Measurements from ENCODE around the gene TUBGCP5.

Gene TUBGCP5

DNA sequence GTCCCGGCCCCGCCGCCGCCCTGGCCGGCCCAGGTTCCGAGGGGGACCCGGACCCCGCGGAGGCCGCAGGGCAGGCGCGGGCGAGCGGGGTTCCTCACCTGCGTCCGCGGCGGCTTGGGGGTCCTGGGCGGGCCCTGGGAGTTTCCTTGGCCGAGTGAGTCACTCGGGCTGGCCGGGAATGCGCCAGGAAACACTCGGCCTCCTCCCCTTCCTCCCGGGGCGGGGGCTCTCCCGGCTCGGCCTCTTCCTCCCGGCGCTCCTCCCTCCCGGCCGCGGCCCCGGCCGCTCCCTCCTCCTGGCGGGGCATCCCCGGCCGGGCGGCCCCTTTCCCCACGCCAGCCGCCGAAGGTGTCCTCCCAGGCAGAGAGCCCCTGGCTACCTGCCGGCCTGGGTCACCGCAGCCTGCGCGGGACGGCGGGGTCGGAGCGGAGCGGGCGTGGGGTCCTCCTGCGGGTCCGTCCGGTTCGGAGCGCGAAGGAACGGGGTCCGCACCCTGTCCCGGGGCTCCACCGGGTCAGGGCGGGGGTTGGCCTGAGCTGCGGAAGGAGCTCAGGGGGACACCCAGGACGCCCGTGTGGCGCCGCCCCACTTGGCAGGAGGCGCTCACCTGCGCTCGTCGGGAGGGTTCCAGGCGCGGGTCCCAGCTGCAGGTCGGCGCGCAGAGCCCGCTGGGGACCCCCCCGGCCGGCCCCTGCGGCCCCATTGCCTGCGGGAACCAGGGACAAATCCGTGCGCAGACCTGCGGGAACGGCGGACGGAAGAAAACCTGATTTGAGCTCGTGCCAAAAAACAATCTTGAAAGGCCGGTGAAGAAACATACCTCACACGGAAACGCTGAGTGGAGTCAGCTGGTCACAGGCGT, 58.9 kb downstream of the TUBGCP5 start, which contains the start of gene CYFIP1:
TSS of gene CYFIP1 (minus strand) at position 180 of the 862 bp plus-strand sequence. CDS start 33,083 bp downstream, outside the sequence.
- DNase-seq (ENCODE audit: low read depth, low spot score), result peak; percentile 34
- H3K27ac ChIP-seq, result peak within 1 kb of the TSS; percentile 87

DNA sequence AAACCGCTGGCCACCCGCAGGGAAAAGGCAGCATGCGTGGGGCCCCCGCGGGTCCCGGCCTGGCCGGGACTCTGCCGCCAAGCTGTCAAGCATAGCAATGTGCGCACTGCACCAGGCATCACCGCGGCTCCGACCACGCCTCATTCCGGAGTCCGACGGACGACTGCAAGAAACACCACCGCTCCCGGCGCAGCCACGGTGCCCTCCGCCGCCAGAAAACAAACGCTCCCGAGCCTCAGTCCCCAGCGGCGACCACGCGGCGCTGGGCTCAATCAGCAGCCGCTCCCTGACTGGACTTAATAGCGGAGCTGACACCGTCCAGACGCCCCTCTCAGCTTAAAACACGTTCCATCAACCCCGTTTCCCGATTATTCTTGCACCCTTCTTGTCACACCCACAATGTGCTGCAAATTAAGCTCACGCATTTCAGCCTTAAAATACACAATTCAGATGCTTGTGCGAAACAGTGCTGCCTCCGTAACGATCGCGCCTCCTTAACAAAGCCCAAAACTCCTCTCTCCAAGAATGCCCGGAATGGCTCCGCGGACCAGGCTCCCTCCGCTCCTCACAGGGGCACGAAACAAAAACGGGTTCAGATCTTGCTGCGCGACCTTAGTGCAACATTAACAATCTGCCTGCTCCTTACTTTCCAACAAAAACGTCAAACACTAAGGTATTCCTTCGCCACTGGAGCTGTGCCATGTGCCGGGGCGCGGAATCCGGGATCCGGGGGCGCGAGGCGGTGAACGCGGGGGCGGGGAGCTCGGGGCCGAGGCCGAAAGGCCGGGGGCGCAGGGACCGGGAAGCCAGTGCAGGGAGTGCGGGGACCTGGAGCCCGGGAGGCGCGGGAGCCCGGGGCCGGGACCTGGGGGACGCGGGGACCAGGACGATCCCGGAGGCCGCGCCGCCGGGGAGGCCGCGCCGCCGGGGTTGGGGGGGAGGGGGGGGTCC, 59.9 kb downstream of the TUBGCP5 start:
- DNase-seq (ENCODE audit: low read depth, low spot score), result no peak
- H3K27ac ChIP-seq, result peak overlapping the region; percentile 87

DNA sequence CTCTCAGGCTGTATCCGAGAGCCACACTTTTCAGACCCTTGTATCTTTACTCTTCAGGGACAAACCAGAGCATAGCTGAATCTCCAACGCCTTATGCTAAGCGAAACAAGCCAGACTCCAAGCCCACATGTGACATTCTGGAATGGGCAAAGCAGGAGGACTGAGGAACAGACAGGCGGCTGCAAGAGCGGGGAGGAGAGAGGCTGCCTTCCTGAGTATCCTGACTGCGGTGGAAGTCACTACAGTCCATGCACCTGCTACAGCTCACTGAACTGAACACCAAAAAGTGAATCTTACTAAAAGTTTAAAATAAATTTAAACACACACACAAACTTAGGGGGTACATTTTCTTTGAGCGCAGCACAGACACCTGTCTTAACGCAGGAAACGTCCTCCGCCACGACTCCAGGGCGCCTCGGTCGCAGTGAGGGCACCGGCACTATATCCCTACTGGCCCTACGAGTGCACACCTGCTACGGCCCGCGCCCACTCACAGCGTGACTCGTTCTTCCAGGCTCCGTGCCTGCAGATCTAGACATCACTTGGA, 60.6 kb downstream of the TUBGCP5 start:
- H3K27ac ChIP-seq, result peak overlapping the region; percentile 87
- DNase-seq (ENCODE audit: low read depth, low spot score), result no peak

DNA sequence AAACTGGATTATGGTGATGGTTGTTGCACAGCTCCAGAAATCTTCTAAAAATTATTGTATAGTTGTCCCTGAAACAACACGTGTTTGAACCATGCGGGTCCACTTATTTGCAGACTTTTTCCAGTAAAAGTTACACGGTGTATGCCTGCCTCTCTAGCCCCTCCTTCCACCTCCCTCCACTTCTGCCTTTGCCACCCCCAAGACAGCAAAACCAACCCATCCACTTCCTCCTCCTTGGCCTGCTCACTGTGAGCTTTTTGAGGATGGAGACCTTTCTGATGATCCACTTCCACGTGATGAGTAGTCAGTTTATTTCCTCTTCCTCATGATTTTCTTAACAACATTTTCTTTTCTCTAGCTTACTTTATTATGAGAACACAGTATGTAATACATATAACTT, 64.6 kb downstream of the TUBGCP5 start:
- no peak overlapping the region for H3K27ac ChIP-seq
- DNase-seq (ENCODE audit: low read depth, low spot score), result no peak

DNA sequence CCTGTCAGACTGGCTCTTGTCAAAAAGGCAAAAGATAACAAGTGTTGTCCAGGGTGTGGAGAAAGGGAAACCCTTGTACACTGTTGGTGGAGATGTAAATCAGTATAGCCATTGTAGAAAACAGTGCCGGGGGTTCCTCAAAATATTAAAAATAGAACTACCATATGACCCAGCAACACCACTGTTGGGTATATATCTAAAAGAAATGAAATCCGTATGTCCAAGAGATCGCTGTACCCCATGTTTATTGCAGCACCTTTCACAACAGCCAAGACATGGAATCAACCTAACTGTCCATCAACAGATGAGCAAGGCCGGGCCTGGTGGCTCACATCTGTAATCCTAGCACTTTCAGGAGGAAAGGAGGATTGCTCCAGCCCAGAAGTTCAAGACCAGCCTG, 65.4 kb downstream of the TUBGCP5 start:
- DNase-seq (ENCODE audit: low read depth, low spot score), result no peak
- no peak overlapping the region for H3K27ac ChIP-seq

DNA sequence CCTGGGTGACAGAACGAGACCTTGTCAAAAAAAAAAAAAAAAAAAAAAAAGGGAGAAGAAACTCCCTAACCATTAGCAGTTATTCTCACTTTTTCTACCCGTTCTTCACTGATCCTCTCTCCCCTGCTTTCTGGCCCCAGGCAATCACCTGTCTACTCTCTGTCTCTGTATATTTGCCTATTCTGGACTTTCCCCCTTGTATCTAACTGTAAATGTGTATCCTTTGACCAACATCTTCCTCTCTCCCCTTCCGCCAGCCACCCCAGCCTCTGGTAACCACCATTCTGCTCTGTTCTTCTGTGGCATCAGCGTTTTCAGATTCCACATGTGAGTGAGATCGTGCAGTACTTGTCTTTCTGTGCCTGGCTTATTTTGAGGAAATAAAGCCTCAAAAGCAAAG, 66.1 kb downstream of the TUBGCP5 start:
- no peak overlapping the region for H3K27ac ChIP-seq
- no peak for DNase-seq (ENCODE audit: low read depth, low spot score)

DNA sequence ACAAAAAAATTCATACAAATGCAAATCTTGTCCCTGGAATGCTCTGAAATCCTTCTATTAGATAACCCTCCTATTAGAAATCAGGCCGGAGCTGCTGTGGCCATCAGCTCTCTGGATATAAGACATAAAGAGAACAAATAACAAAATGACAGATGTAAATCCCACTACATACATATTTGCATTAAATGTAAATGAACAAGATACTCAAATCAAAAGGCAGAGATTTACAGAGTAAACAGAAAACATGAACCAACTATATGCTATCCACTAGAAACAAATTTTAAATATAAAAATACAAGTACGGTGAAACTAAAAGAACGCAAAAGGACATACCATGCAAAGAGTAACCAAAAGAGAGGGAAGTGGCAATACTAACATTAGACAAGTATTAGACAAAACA, 69.9 kb downstream of the TUBGCP5 start:
- DNase-seq (ENCODE audit: low read depth, low spot score), result no peak
- H3K27ac ChIP-seq, result no peak overlapping the region

DNA sequence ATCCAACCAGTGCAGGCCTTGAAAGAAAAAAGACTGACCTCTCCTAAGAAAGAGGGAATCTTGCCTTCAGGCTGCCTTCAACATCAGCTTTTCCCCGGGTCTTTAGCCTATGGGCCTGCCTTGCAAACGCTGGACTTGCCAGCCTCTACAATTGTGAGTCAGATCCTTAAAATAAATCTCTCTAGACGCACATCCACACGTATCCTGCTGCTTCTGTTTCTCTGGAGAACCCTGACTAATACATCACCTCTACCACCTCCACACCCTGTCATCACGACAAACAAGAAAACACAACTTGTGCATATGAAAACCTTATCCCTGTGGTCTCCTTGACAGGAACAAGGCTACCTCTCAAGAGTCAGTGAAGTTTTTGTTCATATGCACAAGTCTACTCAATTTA, 71.0 kb downstream of the TUBGCP5 start:
- H3K27ac ChIP-seq, result peak overlapping the region; percentile 49
- DNase-seq (ENCODE audit: low read depth, low spot score), result peak; percentile 64

DNA sequence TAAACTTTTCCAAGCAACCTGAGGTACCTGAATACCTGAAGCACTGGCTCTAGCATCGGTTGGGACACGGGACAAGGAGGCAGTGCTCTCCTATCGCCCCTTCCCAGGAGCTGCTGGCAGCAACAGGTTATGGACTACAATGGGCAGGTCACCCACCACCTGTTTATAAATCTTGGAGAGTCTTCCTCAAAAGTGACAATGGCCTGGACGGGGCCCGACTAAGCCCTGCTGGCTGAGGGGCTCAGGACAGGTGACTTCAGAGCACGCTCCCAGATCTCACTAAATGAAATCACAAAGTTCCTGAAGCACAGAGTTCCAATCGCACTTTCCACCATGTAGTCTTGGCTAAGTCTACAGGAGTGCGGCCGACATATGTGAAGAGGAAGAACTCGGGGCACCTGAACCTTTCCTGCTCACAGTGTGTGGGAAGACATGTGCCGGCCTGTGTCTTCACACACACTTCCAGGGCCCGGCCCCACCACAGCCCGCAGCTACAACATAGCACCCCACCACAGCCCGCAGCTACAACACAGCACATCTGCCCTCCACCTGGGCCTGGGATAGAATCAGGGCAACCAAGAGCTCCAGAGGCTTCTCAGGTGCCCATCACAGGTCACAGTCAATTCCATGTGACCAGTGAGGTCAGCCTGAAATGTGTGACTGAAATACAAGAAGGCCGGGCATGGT, 72.1 kb downstream of the TUBGCP5 start:
- H3K27ac ChIP-seq, result peak overlapping the region; percentile 49
- no peak for DNase-seq (ENCODE audit: low read depth, low spot score)

DNA sequence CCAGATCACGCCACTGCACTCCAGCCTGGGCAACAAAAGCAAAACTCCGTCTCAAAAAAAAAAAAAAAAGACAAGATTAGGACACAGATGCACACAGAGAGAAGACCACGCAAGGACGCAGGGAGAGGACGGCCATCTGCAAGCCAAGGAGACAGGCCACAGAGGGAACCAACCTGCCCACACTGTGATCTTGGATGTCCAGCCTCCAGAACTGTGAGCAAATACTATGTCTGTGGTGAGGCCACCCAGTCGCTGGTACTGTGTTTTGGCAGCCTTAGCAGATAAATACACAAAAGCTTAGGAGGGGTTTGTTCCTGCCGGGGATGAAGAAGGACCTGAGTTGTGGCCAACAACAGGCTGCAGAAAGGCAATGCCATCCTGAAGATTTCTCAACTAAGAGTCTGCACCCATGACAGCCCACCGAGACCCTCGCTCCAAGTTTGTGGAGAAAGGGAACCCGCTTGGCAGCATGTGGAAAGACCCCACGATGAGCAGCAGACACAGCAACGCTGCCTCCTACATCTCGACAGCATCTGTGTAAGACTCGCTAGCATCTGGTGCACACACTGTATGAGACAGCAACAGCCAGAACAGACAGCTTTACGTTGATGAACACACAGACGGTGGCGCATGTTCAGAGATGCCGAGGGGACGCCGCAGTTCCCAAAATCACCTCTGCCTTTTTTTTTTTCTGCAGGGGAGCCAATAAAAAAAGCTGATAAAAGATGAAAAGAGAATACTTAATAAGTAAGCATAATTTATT, 72.9 kb downstream of the TUBGCP5 start:
- H3K27ac ChIP-seq, result no peak overlapping the region
- no peak for DNase-seq (ENCODE audit: low read depth, low spot score)

DNA sequence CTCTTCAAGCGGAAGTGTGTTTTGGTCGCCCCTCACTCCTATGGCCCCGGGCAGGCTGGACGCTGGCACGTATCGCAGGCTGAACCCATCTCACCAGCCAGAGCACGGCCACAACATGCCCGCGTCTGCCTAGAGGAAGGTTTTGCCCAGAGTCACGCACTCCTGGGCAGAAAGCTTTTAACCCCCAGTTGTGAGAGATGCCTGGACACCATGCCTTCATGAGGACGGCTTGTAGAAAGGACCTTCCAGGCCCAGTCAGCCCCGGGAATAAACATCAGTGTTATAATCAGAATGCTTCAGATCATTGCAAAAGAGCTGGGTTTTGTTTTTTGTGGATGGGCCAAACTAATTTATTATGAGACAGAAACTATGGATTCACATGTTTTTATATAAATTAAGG, 75.7 kb downstream of the TUBGCP5 start:
- H3K27ac ChIP-seq, result peak overlapping the region; percentile 68
- no peak for DNase-seq (ENCODE audit: low read depth, low spot score)

DNA sequence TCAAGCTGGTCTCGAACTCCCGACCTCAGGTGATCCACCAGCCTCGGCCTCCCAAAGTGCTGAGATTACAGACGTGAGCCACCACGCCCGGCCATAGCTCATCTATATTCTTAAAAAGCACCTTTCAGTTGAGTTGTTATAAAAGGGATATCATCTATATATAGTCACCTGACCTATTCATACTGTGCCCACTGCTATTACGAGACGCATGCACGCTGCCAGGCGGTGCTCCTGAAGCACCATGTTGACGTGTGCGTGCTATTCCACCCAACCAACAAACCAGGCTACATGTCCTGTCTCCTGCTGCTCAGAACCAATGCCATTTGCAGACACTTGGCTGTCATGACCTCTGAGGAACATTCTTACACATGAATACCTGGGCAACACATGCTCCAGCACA, 76.8 kb downstream of the TUBGCP5 start:
- DNase-seq (ENCODE audit: low read depth, low spot score), result no peak
- H3K27ac ChIP-seq, result peak overlapping the region; percentile 68

DNA sequence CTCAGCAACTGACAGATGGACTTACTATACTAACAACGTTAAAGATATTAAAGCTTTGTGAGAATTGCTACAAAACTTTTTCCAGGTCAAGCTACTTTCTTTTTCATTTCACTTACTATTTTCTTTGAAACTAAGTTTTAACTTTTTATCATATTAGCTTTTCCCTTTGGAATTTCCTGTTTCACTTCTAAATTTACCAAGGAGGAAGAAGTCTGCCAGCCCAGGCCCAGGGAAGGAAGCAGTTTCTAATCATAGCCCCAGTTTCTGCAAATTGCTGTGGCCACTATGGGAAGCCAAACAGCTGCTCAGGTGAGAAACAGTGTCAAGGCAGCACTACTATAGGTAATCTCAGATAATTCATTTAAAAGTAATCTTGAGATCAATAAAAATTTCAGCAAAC, 77.6 kb downstream of the TUBGCP5 start:
- no peak for DNase-seq (ENCODE audit: low read depth, low spot score)
- H3K27ac ChIP-seq, result peak overlapping the region; percentile 34

DNA sequence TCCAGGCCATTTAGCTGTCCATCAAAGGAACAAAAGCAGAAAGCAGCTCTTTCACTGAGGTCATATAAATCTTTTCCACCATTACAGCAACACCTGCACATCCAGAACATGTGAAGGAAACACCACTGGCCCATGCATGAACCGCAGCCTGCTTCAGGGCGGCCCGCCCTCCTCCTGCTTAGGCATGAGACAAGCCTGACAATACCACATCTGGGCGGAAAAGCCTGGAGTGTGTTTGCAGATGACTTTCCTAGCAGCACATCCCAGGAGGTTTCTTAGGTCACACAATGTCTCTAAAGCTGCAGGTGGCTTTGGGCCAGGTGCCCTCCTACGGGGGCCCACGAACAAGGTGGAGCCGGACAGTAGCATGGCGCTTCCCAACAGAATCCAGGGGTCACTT, 78.8 kb downstream of the TUBGCP5 start:
- no peak for DNase-seq (ENCODE audit: low read depth, low spot score)
- H3K27ac ChIP-seq, result no peak overlapping the region

DNA sequence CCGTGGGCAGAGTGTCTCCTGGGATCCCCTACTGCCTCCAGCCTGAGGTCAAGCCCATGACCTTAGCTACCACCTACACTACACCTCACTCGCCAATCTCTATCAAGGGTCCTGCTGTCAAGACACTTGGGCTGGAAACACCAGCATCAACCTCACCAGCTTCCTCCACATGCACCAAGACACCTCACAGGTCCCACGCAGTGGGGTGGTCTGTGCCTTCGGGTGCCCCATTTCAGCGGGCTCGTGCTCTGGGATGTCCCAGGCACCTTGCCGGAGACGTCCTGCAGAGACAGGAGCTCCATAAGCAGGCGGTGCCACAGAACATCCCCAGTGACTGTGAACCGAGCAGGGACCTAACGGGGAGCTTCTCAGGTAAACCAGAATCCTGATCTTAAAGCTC, 79.2 kb downstream of the TUBGCP5 start:
- no peak for DNase-seq (ENCODE audit: low read depth, low spot score)
- no peak overlapping the region for H3K27ac ChIP-seq

DNA sequence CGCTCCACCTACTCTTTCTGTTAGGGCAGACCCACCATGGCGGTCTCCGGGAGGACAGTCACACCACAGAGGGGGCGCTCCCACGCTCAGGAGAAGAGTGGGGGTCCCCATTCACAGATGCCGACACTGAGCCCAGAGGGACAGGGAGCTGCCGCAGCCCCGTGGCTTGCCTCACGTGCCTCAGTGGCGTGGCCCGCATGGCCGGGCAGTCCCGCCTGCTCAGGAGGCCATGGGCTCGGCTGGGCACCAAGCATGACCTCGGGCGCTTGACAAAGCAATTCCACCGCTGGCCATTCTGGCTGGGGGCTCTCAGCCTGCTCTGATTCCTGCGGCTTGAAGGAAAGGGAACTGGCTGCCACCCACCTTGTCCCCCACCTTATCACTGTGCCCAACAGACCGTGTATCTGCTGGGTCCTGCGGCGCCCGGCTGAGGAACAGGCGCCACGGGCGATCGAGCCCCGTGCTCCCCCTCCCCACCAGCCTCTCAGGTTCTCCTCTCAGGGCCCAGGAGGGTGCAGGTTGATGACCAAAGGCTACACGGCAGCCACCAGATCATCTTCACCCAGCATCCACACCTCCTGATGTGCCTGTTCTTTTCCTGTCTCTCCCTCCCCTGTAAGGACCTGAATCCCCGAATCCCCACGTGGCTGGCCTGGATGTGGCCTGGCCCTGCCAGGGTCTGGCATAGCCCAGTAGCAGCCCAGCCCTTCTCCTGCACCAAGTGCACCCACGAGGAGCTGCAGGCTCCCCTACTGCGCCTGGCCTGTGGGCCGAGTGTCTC, 79.9 kb downstream of the TUBGCP5 start:
- no peak for DNase-seq (ENCODE audit: low read depth, low spot score)
- H3K27ac ChIP-seq, result no peak overlapping the region

DNA sequence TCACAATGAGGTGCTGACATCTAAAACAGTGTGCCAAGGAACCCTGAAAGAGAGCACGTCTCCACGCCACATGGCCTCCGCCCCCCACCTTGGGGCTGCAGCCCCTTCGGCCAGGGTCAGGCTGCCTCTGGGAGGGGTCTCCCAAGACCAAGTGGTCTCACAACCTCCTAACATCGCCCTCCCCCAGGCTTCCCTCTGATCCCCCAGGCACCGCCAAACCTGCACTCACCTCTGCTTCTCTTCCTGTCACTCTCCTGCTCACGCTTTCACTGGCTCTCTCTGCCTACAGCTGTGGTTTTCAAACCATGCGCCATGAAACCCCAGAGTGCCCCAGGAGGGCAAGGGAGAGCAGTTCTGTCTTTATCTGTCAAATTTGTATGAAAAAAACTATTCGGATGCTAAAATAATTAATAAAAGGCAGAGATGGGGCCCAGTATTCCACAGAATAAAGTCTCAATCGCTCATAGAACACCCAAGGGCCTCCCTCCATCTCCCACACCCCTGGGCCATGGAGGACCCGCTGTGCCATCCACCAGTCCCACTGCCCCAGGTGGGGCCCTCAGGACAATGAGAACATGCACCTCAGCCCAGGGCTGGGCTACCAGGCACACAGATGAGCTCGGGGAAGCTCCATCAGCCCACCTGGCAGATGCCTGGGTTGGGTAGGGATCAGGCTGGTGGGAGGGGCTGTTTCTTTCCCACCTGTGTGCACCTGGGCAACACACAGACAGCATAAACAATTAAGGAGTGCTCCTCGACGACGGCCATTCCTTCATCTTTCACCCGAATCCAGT, 80.7 kb downstream of the TUBGCP5 start:
- DNase-seq (ENCODE audit: low read depth, low spot score), result no peak
- no peak overlapping the region for H3K27ac ChIP-seq

DNA sequence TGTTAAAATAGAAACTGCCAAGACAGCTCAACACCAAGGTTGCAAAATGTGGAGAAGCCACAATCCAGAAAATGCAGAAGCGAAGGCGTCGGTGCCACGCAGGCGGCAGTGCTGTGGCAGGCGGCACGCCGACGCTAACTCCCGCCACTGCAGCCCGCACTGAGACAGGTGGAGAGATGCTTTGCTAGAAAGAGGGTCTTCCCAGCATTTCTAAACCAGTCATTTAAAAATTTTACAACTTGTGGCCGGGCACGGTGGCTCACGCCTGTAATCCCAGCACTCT, 82.5 kb downstream of the TUBGCP5 start:
- no peak for DNase-seq (ENCODE audit: low read depth, low spot score)
- H3K27ac ChIP-seq, result no peak overlapping the region

All from epithelial cell of prostate (primary cell).